WI38 (cell line): ENCODE results near the gene LCMT2.
"Not testable (repeated sequence)": the region's sequence is repeated elsewhere in the genome, so short reads cannot be mapped to it uniquely, and the experiment has no call there.

Source experiments
- H3K4me3 ChIP-seq: 2 replicates; pipeline ENCODE4 v1.5.1; 2011; ENCODE audit warnings: low read depth, mild to moderate bottlenecking, control low read depth, low read length
- CTCF ChIP-seq: IDR thresholded peaks from 2 replicates; pipeline ENCODE4 v1.5.1; 2012; ENCODE audit warnings: low read depth, mild to moderate bottlenecking, control low read depth, low read length

The LCMT2 gene

GRCh38 chr15:43302205-43302817, 28.1 kb downstream of the LCMT2 start, which contains the start of gene TGM7:
TSS of gene TGM7 (minus strand) at chr15:43302255.
- H3K4me3 ChIP-seq: no peak within 1 kb of the TSS
- no peak for TF ChIP-seq CTCF

- H3K4me3 ChIP-seq: no peak overlapping the region
- TF ChIP-seq CTCF: no peak
Observed at GRCh38 chr15:43299884-43300283, 30.5 kb downstream of the LCMT2 start.

GRCh38 chr15:43299411-43299810, 31.0 kb downstream of the LCMT2 start:
- H3K4me3 ChIP-seq: no peak overlapping the region
- TF ChIP-seq CTCF: no peak

- TF ChIP-seq CTCF: no peak
- H3K4me3 ChIP-seq: no peak overlapping the region
Observed at GRCh38 chr15:43294091-43294706, 36.2 kb downstream of the LCMT2 start.

- H3K4me3 ChIP-seq: no peak overlapping the region
- no peak for TF ChIP-seq CTCF
Observed at GRCh38 chr15:43293432-43293831, 36.9 kb downstream of the LCMT2 start.

GRCh38 chr15:43292375-43293078, 37.8 kb downstream of the LCMT2 start:
- no peak for TF ChIP-seq CTCF
- H3K4me3 ChIP-seq: no peak overlapping the region

- H3K4me3 ChIP-seq: not testable (repeated sequence)
Observed at GRCh38 chr15:43289656-43290055, 40.7 kb downstream of the LCMT2 start.
